ENCODE measurements around the gene TLE5.
"Not testable (repeated sequence)": the region's sequence is repeated elsewhere in the genome, so short reads cannot be mapped to it uniquely, and the experiment has no call there.

The TLE5 gene

DNA sequence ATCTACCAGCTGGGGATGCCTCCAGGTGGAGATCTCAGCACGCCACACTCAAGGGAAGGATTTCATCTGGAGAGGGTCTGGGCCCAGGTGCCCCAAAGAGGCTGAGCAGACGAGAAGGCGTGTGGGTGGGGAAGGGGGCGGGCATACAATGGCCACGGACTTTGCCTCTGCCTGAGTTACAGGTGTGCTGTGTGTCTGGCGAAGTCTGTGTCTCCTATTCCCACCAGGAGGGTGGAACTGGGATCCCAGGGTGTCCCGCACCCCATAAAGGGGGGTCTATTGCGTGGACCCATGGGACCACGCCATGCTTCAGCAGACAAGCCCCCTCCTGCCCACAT is 36.8 kb downstream of the TLE5 start:
- no peak for DNase-seq (ENCODE audit: low read depth)

- DNase-seq (ENCODE audit: low read depth) = no peak
Measured at GRCh38 chr19:3024870-3025548, 37.3 kb downstream of the TLE5 start.

DNA sequence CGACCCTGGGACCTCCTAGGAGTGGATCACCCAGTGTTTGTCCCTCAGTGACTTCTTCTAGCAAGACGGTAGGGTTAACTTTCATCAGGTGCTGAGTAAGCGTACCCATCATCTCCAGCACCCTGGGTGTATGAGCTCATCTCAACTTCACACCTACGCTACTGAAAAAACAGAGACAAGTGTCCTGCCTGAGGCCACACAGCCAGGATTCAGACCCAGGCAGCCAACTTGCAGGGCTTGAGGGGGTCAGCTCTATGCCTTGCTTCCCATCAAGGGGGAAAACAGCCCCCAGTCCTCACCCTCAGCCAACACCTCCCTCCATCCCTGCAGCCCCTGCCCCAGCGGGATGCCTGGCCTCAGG is 37.8 kb downstream of the TLE5 start:
- no peak for DNase-seq (ENCODE audit: low read depth)

GRCh38 chr19:3020321-3020960 is 41.9 kb downstream of the TLE5 start:
- no peak for DNase-seq (ENCODE audit: low read depth)

- no peak for DNase-seq (ENCODE audit: low read depth)
Measured at GRCh38 chr19:3019211-3019854, 43.0 kb downstream of the TLE5 start.

DNA sequence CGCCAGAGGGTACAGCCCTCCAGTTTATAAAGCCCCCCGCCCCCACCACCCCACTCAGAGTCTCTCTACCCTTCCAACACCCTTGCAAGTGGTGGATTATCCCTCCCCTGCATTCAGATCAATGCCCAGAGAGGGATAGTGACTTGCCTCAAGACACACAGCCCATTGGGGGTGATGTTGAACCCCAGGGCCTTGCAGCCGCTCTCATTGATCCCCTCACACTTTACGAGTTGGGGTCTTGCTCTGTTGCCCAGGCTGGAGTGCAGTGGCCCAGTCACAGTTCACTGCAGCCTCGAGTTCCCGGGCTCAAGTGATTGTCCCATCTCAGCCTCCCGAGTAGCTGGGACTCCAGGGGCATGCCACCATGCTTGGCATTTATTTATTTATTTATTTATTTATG is 44.4 kb downstream of the TLE5 start:
- DNase-seq (ENCODE audit: low read depth) = no peak

DNA sequence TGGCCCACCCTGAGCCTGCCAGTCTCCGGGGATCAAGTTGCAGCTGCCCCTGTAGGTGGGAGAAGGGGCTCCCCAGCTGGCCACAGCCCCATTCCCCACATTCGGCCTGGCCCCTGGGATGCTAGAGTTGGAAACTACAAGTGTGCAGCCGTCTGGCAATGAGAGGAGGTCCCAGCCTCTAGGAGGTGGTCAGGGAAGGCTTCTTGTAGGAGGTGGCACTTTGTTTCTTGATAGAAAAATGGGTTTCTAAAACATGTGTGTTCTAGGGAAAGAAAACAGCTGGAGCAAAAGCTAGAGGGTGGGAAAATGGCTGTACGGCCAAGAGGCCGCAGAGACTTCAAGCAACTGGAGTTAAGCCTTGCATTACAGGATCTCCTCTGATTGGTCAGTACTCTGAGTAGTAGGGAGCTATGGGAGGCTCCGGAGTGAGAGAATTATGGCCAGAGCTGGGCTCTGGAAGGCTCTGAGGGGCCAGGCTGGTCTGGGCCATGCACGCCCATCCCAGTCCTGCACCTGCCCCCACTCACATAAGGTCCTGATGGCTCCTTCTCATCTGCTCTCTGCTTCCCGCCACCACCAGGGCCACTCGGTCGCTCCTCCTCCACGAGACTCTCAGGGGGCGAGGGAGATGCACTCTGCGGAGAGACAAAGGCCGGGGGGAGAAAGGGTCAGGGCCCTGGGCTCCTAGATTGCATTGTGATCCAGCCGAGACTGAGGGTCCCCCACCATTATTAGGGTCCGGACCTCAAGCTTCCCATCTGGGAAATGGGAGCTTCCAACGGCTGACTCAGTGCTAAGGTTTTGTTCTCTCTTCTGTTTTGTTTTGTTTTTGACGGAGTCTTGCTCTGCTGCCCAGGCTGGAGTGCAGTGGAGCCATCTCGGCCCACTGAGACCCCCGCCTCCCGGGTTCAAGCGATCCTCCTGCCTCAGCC is 46.9 kb downstream of the TLE5 start:
- no peak for DNase-seq (ENCODE audit: low read depth)

DNA sequence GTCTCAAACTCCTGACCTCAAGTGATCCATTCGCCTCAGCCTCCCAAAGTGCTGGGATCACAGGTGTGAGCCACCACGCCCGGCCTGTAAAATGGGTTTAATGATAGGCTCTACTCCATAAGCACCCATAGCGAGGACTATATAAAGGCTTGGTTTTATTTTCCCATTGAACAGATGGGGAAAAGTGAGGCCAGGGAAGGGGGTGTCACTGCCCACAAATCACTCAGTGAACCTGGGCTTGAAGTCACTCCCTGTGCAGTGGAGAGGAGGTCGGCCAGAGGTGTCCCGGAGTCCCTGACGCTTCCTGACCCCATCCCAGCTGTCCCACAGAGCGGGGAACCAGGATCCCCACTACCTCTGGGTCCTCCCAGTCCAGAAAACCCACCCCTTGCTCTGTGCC is 48.2 kb downstream of the TLE5 start:
- no peak for DNase-seq (ENCODE audit: low read depth)

DNA sequence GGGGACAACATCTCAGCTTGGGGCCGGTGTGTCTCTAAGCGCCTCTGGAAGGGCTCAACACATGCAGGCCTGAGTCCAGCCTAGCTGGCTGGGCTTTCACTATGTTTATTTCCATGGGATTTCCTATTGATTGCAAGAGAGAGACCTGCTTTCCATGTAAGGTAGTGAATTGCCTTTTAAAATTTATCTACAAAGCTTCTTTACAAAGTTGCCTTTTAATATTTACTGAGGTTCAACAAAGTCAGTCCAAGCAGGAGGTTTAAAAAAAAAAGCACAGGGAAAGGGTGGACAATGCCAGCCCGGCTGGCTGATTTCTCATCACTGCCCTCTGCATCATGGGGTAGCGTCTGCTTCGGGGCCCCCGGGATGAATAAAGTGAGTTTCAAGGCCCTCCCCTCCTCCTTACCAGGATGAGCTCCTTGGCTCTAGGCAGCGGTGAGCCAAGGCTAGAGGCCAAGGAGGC is 49.0 kb downstream of the TLE5 start:
- no peak for DNase-seq (ENCODE audit: low read depth)

DNA sequence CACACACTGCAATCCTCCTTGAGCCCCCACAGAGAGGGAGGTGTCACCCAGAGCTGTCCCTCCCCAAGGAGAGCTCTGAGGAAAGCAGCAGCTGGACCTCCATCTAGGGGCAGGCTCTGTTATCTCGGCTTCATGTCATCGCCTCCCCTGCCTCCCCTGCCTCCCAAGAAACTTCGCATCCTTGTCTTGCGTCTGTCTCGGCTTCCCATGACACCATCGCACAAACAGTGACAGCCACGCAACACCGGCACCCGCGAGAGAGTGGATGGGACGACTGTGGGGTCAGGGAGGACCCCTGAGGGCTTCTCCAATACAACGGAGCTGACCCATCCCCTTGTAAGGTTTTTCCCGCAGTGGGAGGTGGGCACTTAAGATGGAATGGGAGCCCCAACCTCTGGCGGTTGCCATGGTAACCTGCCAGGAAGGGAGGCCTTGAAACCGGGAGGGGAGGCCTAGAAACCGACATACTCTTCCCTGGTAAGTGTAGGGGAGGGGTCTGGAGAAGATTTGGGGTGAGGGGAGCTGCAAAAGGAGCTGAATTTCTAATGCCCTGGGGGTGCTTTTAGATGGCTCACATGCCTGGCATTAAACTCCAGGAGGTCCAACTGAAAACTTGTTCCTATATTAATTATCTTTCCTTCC is 49.6 kb downstream of the TLE5 start:
- DNase-seq (ENCODE audit: low read depth) = no peak

DNA sequence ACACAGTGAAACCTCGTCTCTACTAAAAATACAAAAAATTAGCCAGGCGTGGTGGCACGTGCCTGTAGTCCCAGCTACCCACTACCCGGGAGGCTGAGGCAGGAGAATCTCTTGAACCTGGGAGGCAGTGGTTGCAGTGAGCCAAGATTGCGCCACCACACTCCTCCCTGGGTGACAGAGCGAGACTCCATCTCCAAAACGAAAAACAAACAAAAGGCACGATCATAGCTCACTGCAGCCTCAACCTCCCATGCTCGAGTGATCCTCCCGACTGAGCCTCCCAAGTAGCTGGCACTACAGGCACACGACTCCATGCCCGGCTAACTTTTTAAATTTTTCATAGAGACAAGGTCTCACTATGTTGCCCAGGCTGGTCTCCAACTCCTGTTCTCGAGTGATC is 50.2 kb downstream of the TLE5 start:
- DNase-seq (ENCODE audit: low read depth) = not testable (repeated sequence)

DNA sequence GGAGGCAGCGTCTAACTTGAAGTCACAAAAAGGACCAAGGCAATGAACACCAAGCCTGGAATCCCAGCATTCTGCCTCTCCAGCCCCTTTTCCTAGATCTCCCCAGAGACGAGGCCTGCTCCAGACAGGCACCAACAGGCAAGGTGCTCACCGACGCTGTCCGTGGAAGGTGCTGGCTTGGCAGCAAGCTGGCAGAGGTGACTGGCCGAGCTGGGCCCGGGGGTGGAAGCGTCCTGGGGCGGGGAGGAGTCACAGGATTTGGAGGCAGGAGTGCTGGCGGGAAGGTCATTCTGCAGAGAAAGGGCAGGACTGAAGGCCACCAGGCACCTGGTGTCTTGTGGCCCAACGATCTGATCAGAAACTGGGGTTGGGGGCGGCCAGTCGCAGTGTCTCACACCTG is 51.4 kb downstream of the TLE5 start:
- no peak for DNase-seq (ENCODE audit: low read depth)

GRCh38 chr19:3008994-3009393 is 53.3 kb downstream of the TLE5 start:
- DNase-seq (ENCODE audit: low read depth) = no peak

DNA sequence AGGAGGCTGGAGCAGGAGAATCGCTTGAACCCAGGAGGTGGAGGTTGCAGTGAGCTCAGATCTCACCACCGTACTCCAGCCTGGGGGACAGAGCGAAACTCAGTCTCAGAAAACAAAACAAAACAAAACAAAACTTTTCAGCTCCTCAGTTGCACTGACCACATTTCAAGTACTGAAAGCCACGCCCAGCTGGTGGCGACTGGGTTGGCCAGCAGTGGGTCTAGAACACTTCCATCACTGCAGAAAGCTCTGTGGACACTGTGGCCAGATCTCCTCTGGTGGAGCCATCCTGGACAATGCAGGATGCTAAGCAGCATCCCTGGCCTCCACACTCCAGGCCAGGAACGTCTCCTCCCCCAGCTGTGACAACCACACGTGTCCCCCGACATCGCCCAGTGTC is 54.3 kb downstream of the TLE5 start:
- no peak for DNase-seq (ENCODE audit: low read depth)

DNA sequence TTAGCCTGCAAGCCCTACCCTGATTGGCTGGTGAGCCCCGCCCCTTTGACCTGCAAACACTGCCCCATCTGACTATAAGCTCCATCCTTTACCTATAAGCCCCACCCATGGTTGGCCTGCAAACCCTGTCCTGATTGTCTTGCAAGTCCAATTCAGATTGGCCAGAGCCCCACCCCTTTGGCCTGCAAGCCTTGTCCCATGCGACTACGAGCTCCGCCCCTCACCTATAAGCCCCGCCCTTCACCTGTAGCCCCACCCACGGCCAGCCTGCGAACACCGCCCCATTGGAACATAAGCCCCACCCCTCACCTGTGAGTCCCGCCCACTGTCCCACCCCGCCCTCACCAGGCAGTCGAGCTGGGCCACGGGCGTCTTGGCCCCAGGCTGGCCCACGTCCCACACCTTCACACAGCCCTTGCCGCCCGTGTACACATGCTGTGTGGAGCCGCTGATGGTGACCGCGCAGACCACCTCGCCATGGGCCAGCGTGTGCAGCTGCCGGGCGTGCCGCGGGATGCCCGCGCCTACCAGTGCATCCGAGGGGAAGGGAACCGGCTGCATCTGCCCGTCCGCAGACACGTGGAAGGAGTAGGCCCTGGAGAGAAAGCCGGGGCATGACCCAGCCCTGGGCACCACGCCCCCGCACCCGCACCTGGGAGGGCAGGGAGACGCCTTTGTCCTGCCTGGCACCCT is 56.1 kb downstream of the TLE5 start:
- DNase-seq (ENCODE audit: low read depth) = no peak

GRCh38 chr19:3005345-3005744 is 57.0 kb downstream of the TLE5 start:
- no peak for DNase-seq (ENCODE audit: low read depth)

GRCh38 chr19:3004522-3004921 is 57.8 kb downstream of the TLE5 start:
- DNase-seq (ENCODE audit: low read depth) = no peak

- DNase-seq (ENCODE audit: low read depth) = no peak
Measured at GRCh38 chr19:3003046-3003445, 59.2 kb downstream of the TLE5 start.
